COLO829 (cell line): ENCODE data around the gene PYGM.

ENCODE experiments used
- DNase-seq: peaks from one replicate; pipeline ENCODE4 v3.0.0; 2012; ENCODE audit warnings: low spot score

Gene PYGM

GRCh38 chr11:64767344-64768299, 7.8 kb upstream of the PYGM start:
- peak; percentile 28 for DNase-seq

GRCh38 chr11:64766881-64767280, 7.1 kb upstream of the PYGM start:
- no peak for DNase-seq

GRCh38 chr11:64765851-64766665, 6.3 kb upstream of the PYGM start:
- DNase-seq: no peak

- no peak for DNase-seq
These were observed 5.6 kb upstream of the PYGM start for GRCh38 chr11:64765291-64765850.

GRCh38 chr11:64764753-64765152, 5.0 kb upstream of the PYGM start:
- no peak for DNase-seq

- DNase-seq: no peak
These were observed 4.4 kb upstream of the PYGM start for GRCh38 chr11:64764040-64764611.

GRCh38 chr11:64763526-64764039, 3.8 kb upstream of the PYGM start:
- DNase-seq: no peak

- DNase-seq: no peak
These were observed 3.1 kb upstream of the PYGM start for GRCh38 chr11:64762674-64763525.

- no peak for DNase-seq
These were observed 2.5 kb upstream of the PYGM start for GRCh38 chr11:64762277-64762673.

GRCh38 chr11:64760759-64761420, 1.1 kb upstream of the PYGM start:
- no peak for DNase-seq

GRCh38 chr11:64759131-64759721, 548 bp downstream of the PYGM start:
- DNase-seq: no peak

- no peak for DNase-seq
These were observed 1.3 kb downstream of the PYGM start for GRCh38 chr11:64758330-64759079.

GRCh38 chr11:64757549-64758329, 2.0 kb downstream of the PYGM start:
- DNase-seq: no peak

GRCh38 chr11:64755681-64756361, 4.0 kb downstream of the PYGM start:
- DNase-seq: no peak

GRCh38 chr11:64754919-64755662, 4.7 kb downstream of the PYGM start:
- no peak for DNase-seq

GRCh38 chr11:64754124-64754918, 5.5 kb downstream of the PYGM start:
- no peak for DNase-seq
